HG02885 (cell line): ENCODE measurements around the gene LCE1C.

Experiments used
- ATAC-seq: cut with Tn5 transposase; IDR thresholded peaks from one replicate; pipeline ENCODE4 v1.9.1; 2021; ENCODE audit warnings: mild to moderate bottlenecking; ENCODE audit not compliant: unreplicated experiment, poor library complexity

Gene LCE1C

GRCh38 chr1:152806576-152806975, at the start of gene LCE1C:
TSS of gene LCE1C (minus strand) at chr1:152806651. CDS start at chr1:152805478, 1,173 bp downstream.
- ATAC-seq = no peak

- ATAC-seq = no peak
Observed at GRCh38 chr1:152855661-152856060, 49.2 kb upstream of the LCE1C start.

GRCh38 chr1:152842556-152842955, 36.1 kb upstream of the LCE1C start, which contains the start of gene LCE6A:
TSS of gene LCE6A (plus strand) at chr1:152842856. CDS start at chr1:152843521, 665 bp downstream.
- ATAC-seq = no peak

- ATAC-seq = no peak
Observed at GRCh38 chr1:152836870-152837269, 30.4 kb upstream of the LCE1C start.

GRCh38 chr1:152827173-152827572, 20.7 kb upstream of the LCE1C start, which contains the start of gene LCE1A:
TSS of gene LCE1A (plus strand) at chr1:152827473. CDS start at chr1:152827473, 0 bp downstream.
- ATAC-seq = no peak

GRCh38 chr1:152824964-152825363, 18.5 kb upstream of the LCE1C start:
- ATAC-seq = no peak

- ATAC-seq = no peak
Observed at GRCh38 chr1:152823294-152823693, 16.8 kb upstream of the LCE1C start.

- ATAC-seq = no peak
Observed at GRCh38 chr1:152817309-152817708, 10.9 kb upstream of the LCE1C start.

GRCh38 chr1:152811671-152812070, 5.2 kb upstream of the LCE1C start, which contains the start of gene LCE1B:
TSS of gene LCE1B (plus strand) at chr1:152811971. CDS start at chr1:152812447, 476 bp downstream.
- ATAC-seq = no peak

- no peak for ATAC-seq
Observed at GRCh38 chr1:152811050-152811449, 4.6 kb upstream of the LCE1C start.

- no peak for ATAC-seq
Observed at GRCh38 chr1:152801333-152801732, 5.1 kb downstream of the LCE1C start.

GRCh38 chr1:152796421-152796820, 10.0 kb downstream of the LCE1C start, which contains the start of gene LCE1D:
TSS of gene LCE1D (plus strand) at chr1:152796721. CDS start at chr1:152797795, 1,074 bp downstream.
- no peak for ATAC-seq

GRCh38 chr1:152795686-152796085, 10.8 kb downstream of the LCE1C start:
- no peak for ATAC-seq

- no peak for ATAC-seq
Observed at GRCh38 chr1:152786077-152786476, 20.4 kb downstream of the LCE1C start, which contains the start of gene LCE1E. TSS of gene LCE1E (plus strand) at chr1:152786257. CDS start at chr1:152787300, 1,043 bp downstream.

- no peak for ATAC-seq
Observed at GRCh38 chr1:152783095-152783494, 23.4 kb downstream of the LCE1C start.

- no peak for ATAC-seq
Observed at GRCh38 chr1:152777510-152778137, 28.8 kb downstream of the LCE1C start.

- no peak for ATAC-seq
Observed at GRCh38 chr1:152776361-152776760, 30.1 kb downstream of the LCE1C start.

- no peak for ATAC-seq
Observed at GRCh38 chr1:152774875-152775274, 31.6 kb downstream of the LCE1C start, which contains the start of gene LCE1F. TSS of gene LCE1F (plus strand) at chr1:152775140. CDS start at chr1:152776372, 1,232 bp downstream.

- no peak for ATAC-seq
Observed at GRCh38 chr1:152770411-152770810, 36.0 kb downstream of the LCE1C start.

- no peak for ATAC-seq
Observed at GRCh38 chr1:152768847-152769533, 37.5 kb downstream of the LCE1C start.

- ATAC-seq = no peak
Observed at GRCh38 chr1:152761609-152762213, 44.7 kb downstream of the LCE1C start.
